Mesothelial cell of epicardium (in vitro differentiated cells): ENCODE data around the gene KLK8. TPM values are rescaled to one million over a fixed set of nuclear protein-coding genes. Genes with fewer than 3 reads are reported as not detected.

Experiments used
- DNase-seq, 2 experiments: peaks; one replicate each; pipeline ENCODE4 v3.0.0; 2021; ENCODE audit warnings: low spot score in 2 of 2; ENCODE audit not compliant: unreplicated experiment in 2 of 2
- H3K27ac Mint-ChIP-seq: 2 replicates; pipeline ENCODE4 v1.8.0; 2021; ENCODE audit warnings: mixed read lengths
- H3K27me3 Mint-ChIP-seq: 2 replicates; pipeline ENCODE4 v1.8.0; 2021; ENCODE audit warnings: low read depth, mixed read lengths
- H3K36me3 Mint-ChIP-seq: 2 replicates; pipeline ENCODE4 v1.8.0; 2021; ENCODE audit warnings: mixed read lengths
- H3K4me1 Mint-ChIP-seq: 2 replicates; pipeline ENCODE4 v1.8.0; 2021; ENCODE audit warnings: mixed read lengths
- H3K4me3 Mint-ChIP-seq: 2 replicates; pipeline ENCODE4 v1.8.0; 2021; ENCODE audit warnings: mild to moderate bottlenecking, moderate library complexity, mixed read lengths
- H3K9me3 Mint-ChIP-seq: 2 replicates; pipeline ENCODE4 v1.8.0; 2021; ENCODE audit warnings: mixed read lengths
- total RNA-seq: library from RNA; stranded (reverse); gene quantifications from 3 replicates; pipeline ENCODE4 v1.2.1, GENCODE V29; 2021
- TF ChIP-seq, protein P1 (sequence below): fragments of 200-600 bp; sonication (generic); IDR thresholded peaks from one replicate; pipeline ENCODE4 v1.5.0; 2021; ENCODE audit warnings: antibody characterized with exemption; ENCODE audit not compliant: unreplicated experiment

The KLK8 gene
- total RNA-seq, 1 donor from 2014 or later = 6.9 TPM

DNA sequence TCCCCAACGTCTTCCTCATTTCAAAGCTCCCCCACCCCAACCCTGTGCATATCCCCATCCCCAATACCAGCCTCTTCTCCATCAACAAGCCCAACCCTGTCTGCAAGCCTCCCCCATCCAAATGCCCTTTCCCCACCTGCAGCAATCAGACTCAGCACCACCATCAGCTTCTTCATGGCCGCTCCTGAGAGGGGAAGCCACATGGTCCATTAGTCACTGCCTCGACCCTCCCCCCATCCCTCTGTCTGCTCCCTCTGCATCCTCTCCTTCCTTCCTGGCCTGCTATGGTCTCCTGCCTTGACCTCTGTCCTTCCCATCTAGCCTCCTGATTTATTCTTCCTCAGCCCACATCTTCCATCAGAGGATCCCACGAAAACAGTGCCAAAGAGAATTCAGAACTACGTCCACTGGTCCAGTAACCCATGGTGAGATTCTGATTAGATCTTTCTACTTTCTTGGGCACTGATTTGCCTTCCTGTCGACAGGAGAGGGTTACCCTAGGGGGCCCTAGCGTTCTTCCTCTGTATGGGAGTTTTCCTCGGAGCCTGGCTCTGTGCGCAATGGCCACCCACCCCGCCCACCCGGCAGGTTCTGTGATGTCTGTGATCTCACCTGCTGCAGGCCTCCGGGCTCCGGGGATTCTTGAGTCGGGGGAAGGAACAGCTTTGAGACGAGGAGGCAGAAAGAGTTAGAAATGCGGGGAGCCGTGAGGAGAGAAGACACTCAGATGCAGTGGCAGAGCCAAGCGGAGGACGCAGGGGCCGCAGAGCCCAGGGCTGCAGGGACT lies 33.3 kb downstream of the KLK8 start:
- H3K27ac Mint-ChIP-seq = peak overlapping the region; percentile 82
- H3K36me3 Mint-ChIP-seq = peaks cover 6% of the 10 kb centered on the region
- peaks cover 11% of the 10 kb centered on the region for H3K27me3 Mint-ChIP-seq
- H3K9me3 Mint-ChIP-seq = no peaks in the 10 kb centered on the region
- H3K4me3 Mint-ChIP-seq = peak overlapping the region; percentile 33
- peaks cover 16% of the 10 kb centered on the region for H3K4me1 Mint-ChIP-seq
- TF ChIP-seq, protein P1, sequence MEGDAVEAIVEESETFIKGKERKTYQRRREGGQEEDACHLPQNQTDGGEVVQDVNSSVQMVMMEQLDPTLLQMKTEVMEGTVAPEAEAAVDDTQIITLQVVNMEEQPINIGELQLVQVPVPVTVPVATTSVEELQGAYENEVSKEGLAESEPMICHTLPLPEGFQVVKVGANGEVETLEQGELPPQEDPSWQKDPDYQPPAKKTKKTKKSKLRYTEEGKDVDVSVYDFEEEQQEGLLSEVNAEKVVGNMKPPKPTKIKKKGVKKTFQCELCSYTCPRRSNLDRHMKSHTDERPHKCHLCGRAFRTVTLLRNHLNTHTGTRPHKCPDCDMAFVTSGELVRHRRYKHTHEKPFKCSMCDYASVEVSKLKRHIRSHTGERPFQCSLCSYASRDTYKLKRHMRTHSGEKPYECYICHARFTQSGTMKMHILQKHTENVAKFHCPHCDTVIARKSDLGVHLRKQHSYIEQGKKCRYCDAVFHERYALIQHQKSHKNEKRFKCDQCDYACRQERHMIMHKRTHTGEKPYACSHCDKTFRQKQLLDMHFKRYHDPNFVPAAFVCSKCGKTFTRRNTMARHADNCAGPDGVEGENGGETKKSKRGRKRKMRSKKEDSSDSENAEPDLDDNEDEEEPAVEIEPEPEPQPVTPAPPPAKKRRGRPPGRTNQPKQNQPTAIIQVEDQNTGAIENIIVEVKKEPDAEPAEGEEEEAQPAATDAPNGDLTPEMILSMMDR = no peak
- no peak for DNase-seq

GRCh38 chr19:50964266-50964665 lies 37.1 kb downstream of the KLK8 start:
- no peak overlapping the region for H3K4me3 Mint-ChIP-seq
- TF ChIP-seq, protein P1 = no peak
- DNase-seq = no peak
- peaks cover 10% of the 10 kb centered on the region for H3K9me3 Mint-ChIP-seq
- H3K4me1 Mint-ChIP-seq = peaks cover 12% of the 10 kb centered on the region
- peaks cover 25% of the 10 kb centered on the region for H3K27me3 Mint-ChIP-seq
- peaks cover 10% of the 10 kb centered on the region for H3K36me3 Mint-ChIP-seq
- H3K27ac Mint-ChIP-seq = no peak overlapping the region

DNA sequence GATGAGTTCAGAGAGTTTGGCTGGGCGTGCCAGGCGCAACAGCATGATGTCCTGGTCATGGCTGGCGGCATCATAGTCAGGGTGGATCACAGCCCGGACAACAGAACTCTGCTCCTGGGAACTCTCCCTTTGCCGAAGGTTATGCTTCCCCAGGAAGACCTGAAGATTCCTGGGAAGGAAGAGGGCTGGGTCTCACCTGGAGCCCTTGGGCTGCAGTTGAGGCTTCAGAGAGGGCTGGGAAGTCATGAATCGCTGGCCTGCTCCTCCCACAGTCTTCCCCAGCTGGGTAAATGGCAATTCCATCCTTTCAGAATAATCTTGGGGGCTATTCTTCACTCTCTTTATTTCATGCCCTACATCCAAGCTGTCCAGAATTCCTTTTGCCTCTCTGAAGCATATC lies 38.0 kb downstream of the KLK8 start:
- Mint-ChIP-seq H3K27ac (no peak overlapping the region), H3K36me3 (peaks cover 10% of the 10 kb centered on the region), H3K4me3 (no peak overlapping the region), H3K4me1 (peaks cover 8% of the 10 kb centered on the region), H3K27me3 (peaks cover 28% of the 10 kb centered on the region), H3K9me3 (peaks cover 10% of the 10 kb centered on the region)
- TF ChIP-seq, protein P1 = no peak
- DNase-seq = no peak

DNA sequence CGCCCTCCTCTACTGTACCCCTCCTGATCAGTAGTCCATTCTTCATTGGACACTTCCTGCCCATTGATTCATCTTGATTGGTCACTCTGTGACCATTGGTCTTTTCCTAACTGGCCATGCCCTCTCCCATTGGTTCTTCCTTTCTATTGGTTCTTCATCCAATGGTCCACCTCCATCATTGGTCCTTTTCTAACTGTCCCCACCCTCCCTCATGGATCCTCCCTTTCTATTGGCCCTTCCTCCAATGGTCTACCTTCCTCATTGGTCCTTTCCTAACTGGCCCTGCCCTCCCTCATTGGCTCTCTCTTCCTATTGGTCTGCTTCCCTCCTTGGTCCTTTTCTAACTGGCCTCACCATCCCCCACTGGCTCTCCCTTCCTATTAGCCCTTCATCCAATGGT lies 39.2 kb downstream of the KLK8 start:
- TF ChIP-seq, protein P1 = no peak
- Mint-ChIP-seq H3K27ac (no peak overlapping the region), H3K4me3 (no peak overlapping the region), H3K36me3 (peaks cover 10% of the 10 kb centered on the region), H3K27me3 (peaks cover 35% of the 10 kb centered on the region), H3K9me3 (peaks cover 10% of the 10 kb centered on the region), H3K4me1 (no peaks in the 10 kb centered on the region)
- no peak for DNase-seq

- Mint-ChIP-seq H3K36me3 (peaks cover 10% of the 10 kb centered on the region), H3K9me3 (peaks cover 10% of the 10 kb centered on the region), H3K27ac (no peak overlapping the region), H3K4me1 (no peaks in the 10 kb centered on the region), H3K4me3 (no peak overlapping the region), H3K27me3 (peaks cover 35% of the 10 kb centered on the region)
- no peak for DNase-seq
- TF ChIP-seq, protein P1 = no peak
Observed at GRCh38 chr19:50959731-50960500, 41.5 kb downstream of the KLK8 start.
